Measurements from ENCODE around the gene ARL8B.

Gene ARL8B

GRCh38 chr3:5212628-5213573 lies 90.8 kb downstream of the ARL8B start:
- DNase-seq (ENCODE audit: low spot score): no peak

- DNase-seq (ENCODE audit: low spot score): no peak
These were observed 91.5 kb downstream of the ARL8B start for GRCh38 chr3:5213574-5213966.

GRCh38 chr3:5214352-5214751 lies 92.3 kb downstream of the ARL8B start:
- no peak for DNase-seq (ENCODE audit: low spot score)

DNA sequence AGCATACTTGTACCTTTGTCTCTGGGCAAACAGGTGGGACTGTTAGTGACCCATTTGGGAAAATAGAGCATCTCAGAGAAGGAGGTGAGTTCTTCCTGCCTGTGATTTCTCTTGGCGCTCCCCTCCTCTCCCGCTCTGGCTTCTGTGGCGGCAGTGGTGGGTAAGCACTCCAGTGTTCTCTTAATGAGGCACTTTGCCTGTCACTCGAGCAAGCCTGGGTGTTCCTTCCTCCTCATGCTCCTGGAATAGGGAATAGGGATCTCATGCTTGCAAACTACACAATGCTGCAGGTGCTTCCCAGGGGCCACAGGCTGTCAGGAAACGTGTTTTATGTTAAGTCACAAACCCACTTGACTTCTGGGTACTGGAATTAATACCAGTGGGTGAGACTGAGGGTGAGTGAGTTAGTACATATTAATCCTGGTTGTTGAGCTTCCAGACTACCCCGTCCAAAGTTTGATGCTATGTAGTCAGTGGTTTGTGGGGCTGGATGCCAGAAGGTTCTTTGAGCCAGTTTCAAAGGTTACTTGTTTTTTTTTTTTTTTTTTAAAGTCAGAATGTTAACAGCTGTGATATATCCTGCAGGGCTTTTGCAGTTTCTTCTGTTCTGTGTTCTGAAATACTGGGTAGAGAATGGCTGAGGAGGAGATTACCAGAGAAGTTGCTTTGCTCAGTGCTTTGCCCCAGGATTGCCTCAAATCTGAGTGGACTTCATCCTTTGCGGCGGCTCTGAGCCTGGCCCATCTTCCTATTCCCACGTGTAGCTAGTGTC lies 95.9 kb downstream of the ARL8B start:
- DNase-seq (ENCODE audit: low spot score): no peak

DNA sequence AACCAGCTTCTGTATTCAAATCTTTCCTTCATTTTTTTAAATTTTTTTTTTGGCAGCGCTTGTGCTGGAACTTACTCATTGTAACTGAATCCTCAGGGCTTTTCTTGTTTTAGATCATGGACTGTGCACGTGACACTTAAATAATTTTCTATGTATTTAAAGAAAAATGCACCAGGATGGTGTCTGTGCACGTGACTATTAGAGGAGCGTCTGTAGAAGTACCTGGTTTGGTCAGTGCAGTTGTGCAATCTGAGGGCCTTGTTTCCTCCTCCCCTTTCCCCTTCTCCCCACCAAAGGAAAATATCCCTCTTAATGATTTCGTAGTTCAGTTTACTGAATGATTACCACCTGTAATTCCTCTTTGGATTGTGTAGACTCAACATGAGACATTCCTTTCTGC lies 96.7 kb downstream of the ARL8B start:
- DNase-seq (ENCODE audit: low spot score): no peak

- no peak for DNase-seq (ENCODE audit: low spot score)
These were observed 97.1 kb downstream of the ARL8B start for GRCh38 chr3:5219216-5219615.

- DNase-seq (ENCODE audit: low spot score): no peak
These were observed 98.1 kb downstream of the ARL8B start for GRCh38 chr3:5220193-5220592.

GRCh38 chr3:5220667-5221431 lies 98.8 kb downstream of the ARL8B start:
- DNase-seq (ENCODE audit: low spot score): no peak

GRCh38 chr3:5221701-5222100 lies 99.6 kb downstream of the ARL8B start:
- no peak for DNase-seq (ENCODE audit: low spot score)

- no peak for DNase-seq (ENCODE audit: low spot score)
These were observed 100.4 kb downstream of the ARL8B start for GRCh38 chr3:5222283-5223005.

DNA sequence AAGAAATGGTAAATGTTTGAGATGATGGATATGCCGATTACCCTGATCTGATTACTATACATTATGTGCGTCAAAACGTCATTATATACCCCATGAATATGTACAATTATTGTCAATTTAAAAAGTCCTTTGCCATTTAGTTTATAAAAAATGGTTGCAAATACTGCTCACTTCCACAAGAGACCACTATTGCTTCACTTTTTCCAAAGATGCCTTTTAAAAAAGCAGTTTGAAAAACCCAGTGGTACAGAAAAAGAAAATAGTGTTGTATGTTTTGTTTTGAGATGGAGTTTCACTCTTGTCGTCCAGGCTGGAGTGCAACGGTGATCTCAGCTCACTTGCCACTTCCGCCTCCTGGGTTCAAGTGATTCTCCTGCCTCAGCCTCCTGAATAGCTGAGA lies 104.7 kb downstream of the ARL8B start:
- DNase-seq (ENCODE audit: low spot score): no peak

DNA sequence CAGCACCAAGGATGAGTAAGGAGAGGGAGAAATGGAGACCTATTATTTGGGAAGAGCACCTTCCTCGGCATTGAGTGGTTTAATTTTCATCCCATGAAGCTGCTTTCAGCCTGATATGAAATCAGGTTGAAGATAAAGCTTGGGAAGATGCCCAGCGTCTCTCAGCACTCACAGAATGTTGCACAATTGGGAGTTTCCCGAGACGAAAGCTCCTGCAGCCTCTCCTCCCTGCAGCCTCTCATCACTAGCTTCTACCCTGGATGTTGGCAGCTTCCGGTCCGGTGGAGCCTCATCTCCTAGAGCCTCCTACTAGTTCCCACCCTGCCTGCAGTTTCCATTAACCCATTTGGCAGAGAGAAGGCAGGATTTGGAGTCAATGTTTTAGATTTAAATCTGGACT lies 105.7 kb downstream of the ARL8B start:
- no peak for DNase-seq (ENCODE audit: low spot score)

GRCh38 chr3:5229414-5229813 lies 107.3 kb downstream of the ARL8B start:
- DNase-seq (ENCODE audit: low spot score): no peak
